ENCODE results near the gene GPR55.

- no peak for TF ChIP-seq POLR2AphosphoS5 (IDR thresholded peaks at IDR 0.05; ENCODE audit: low read depth, low read length)
- no peak for TF ChIP-seq SP1 (IDR thresholded peaks at IDR 0.05; ENCODE audit: low read depth)
- TF ChIP-seq POLR2A (IDR thresholded peaks at IDR 0.05; ENCODE audit: borderline replicate concordance, extremely low read depth, insufficient read depth, insufficient read length), result no peak
- no peak for TF ChIP-seq CTCF (IDR thresholded peaks at IDR 0.05 in 2 of 3, conservative IDR thresholded peaks at IDR 0.05 in 1 of 3; ENCODE audit: borderline replicate concordance in 1 of 3, insufficient read depth in 1 of 3, low read depth in 2 of 3, low read length in 2 of 3)
Measured at GRCh38 chr2:230874876-230875275, 50.2 kb downstream of the GPR55 start.

All from HCT116 (cell line).